Endothelial cell of umbilical vein (primary cell): ENCODE results near the gene MTFR1L. TPM values are rescaled to one million over a fixed set of nuclear protein-coding genes. Genes with fewer than 3 reads are reported as not detected.

Experiments used
- BruUV-seq: library from RNA; stranded (reverse); fragments of 400-500 nt; replicated peaks from 2 replicates; lab custom pipeline; 2021; lab: Mats Ljungman, UMichigan
- CTCF ChIA-PET: fragments of 300-600, 350-600 bp; sonication (Branson Sonifier 250); formaldehyde crosslinking; loops from one replicate; lab custom pipeline; 2021; ENCODE audit warnings: antibody characterized with exemption, inconsistent platforms; lab: Charles Lee
- POLR2A ChIA-PET: fragments of 300-600, 350-600 bp; sonication (Branson Sonifier 250); formaldehyde crosslinking; loops from one replicate; lab custom pipeline; 2021; ENCODE audit warnings: antibody characterized with exemption, inconsistent platforms; lab: Charles Lee
- DNase-seq: peaks from one replicate; pipeline ENCODE4 v3.0.0-alpha.2; 2011; ENCODE audit warnings: low read depth, low spot score
- FAIRE-seq: peaks from 2 replicates; lab custom pipeline; 2011; peaks lifted over from hg19 to GRCh38; lab: Jason Lieb, UNC
- H2AFZ ChIP-seq: 2 replicates; pipeline ENCODE4 v1.6.0; 2012; ENCODE audit warnings: low read depth, low read length, control low read depth, inconsistent platforms
- H3K27ac ChIP-seq: 2 replicates; pipeline ENCODE4 v1.5.1; 2011; ENCODE audit warnings: low read depth, mild to moderate bottlenecking, control low read depth, low read length, moderate library complexity; ENCODE audit not compliant: insufficient read depth
- H3K27me3 ChIP-seq, 2 experiments: 2 replicates each; pipeline versions ENCODE4 v1.6.0 to v1.6.1; 2011; ENCODE audit warnings: low read length in 2 of 2, mixed read lengths in 1 of 2; ENCODE audit not compliant: control insufficient read depth in 2 of 2, insufficient read depth in 2 of 2
- H3K36me3 ChIP-seq, 2 experiments: 2 replicates in 1 of 2; 3 replicates in 1 of 2; pipeline ENCODE4 v1.5.1; 2011; ENCODE audit warnings: low read length in 2 of 2, mild to moderate bottlenecking in 1 of 2, moderate library complexity in 1 of 2; ENCODE audit not compliant: control insufficient read depth in 2 of 2, insufficient read depth in 2 of 2; ENCODE audit errors: extremely low read depth in 1 of 2
- H3K4me1 ChIP-seq: 3 replicates; pipeline ENCODE4 v1.5.1; 2011; ENCODE audit warnings: mild to moderate bottlenecking, low read length; ENCODE audit not compliant: control insufficient read depth, insufficient read depth; ENCODE audit errors: extremely low read depth
- H3K4me2 ChIP-seq: 2 replicates; pipeline ENCODE4 v1.6.1; 2011; ENCODE audit warnings: low read length, control low read depth, mixed read lengths; ENCODE audit not compliant: insufficient read depth
- H3K4me3 ChIP-seq, 3 experiments: fragments of 200-600 bp in 1 of 3; sonication (generic), shearing (Covaris generic) in 1 of 3; replicated peaks in 1 of 3; 2 replicates each; pipeline ENCODE4 v1.5.1; 2011 to 2016; ENCODE audit warnings: control low read depth in 3 of 3, low read length in 3 of 3, mild to moderate bottlenecking in 2 of 3, inconsistent platforms in 1 of 3, low read depth in 1 of 3, moderate library complexity in 1 of 3; ENCODE audit not compliant: insufficient read depth in 1 of 3
- H3K79me2 ChIP-seq: 2 replicates; pipeline ENCODE4 v1.6.0; 2012; ENCODE audit warnings: low read length, inconsistent platforms; ENCODE audit not compliant: control insufficient read depth, insufficient read depth
- H3K9ac ChIP-seq: replicated peaks from 2 replicates; pipeline ENCODE3; 2011; ENCODE audit warnings: low read length, control low read depth; ENCODE audit not compliant: insufficient read depth; ENCODE audit errors: extremely low read depth
- H3K9me1 ChIP-seq: replicated peaks from 3 replicates; pipeline ENCODE4 v1.6.0; 2011; ENCODE audit warnings: mild to moderate bottlenecking, low read length; ENCODE audit not compliant: control insufficient read depth, insufficient read depth; ENCODE audit errors: extremely low read depth
- H3K9me3 ChIP-seq: replicated peaks from 2 replicates; pipeline ENCODE4 v1.5.1; 2012; ENCODE audit warnings: low read length, inconsistent platforms; ENCODE audit not compliant: control insufficient read depth, insufficient read depth
- H4K20me1 ChIP-seq: replicated peaks from 2 replicates; pipeline ENCODE3; 2011; ENCODE audit warnings: mild to moderate bottlenecking, low read length; ENCODE audit not compliant: control insufficient read depth, insufficient read depth; ENCODE audit errors: extremely low read depth
- CTCF ChIP-seq, 2 donors: IDR thresholded peaks; 1 replicate in 1 of 2; 2 replicates in 1 of 2; pipeline ENCODE4 v1.5.1; 2011; ENCODE audit warnings: low read length in 2 of 2, mild to moderate bottlenecking in 2 of 2, moderate library complexity in 2 of 2, control low read depth in 1 of 2, inconsistent platforms in 1 of 2, low read depth in 1 of 2; ENCODE audit not compliant: insufficient read depth in 1 of 2; ENCODE audit errors: extremely low read depth in 1 of 2
- EZH2 ChIP-seq: IDR thresholded peaks from 2 replicates; pipeline ENCODE4 v1.6.1; 2012; ENCODE audit warnings: borderline replicate concordance, low read depth, mild to moderate bottlenecking, moderate library complexity, low read length, inconsistent platforms; ENCODE audit not compliant: severe bottlenecking
- FOS ChIP-seq: IDR thresholded peaks from 2 replicates; pipeline ENCODE4 v1.6.1; 2011; ENCODE audit warnings: mild to moderate bottlenecking, low read length, moderate library complexity, borderline replicate concordance; ENCODE audit not compliant: insufficient read depth
- GATA2 ChIP-seq: IDR thresholded peaks from 2 replicates; pipeline ENCODE4 v1.7.0; 2011; ENCODE audit warnings: low read depth, mild to moderate bottlenecking, moderate library complexity, mixed read lengths, low read length; ENCODE audit not compliant: insufficient read length, insufficient read depth
- JUN ChIP-seq: IDR thresholded peaks from 2 replicates; pipeline ENCODE4 v1.6.1; 2011; ENCODE audit warnings: borderline replicate concordance, low read depth; ENCODE audit not compliant: insufficient read length, insufficient read depth
- MAX ChIP-seq: IDR thresholded peaks from 2 replicates; pipeline ENCODE4 v1.6.1; 2011; ENCODE audit not compliant: insufficient read depth, insufficient read length
- MYC ChIP-seq: IDR thresholded peaks from one replicate; pipeline ENCODE4 v1.6.1; 2011; ENCODE audit warnings: mild to moderate bottlenecking, low read depth, low read length
- POLR2A ChIP-seq: IDR thresholded peaks from 2 replicates; pipeline ENCODE4 v1.6.1; 2012; ENCODE audit warnings: low read depth, mild to moderate bottlenecking, control low read depth, low read length
- POLR2AphosphoS5 ChIP-seq: IDR thresholded peaks from 2 replicates; pipeline ENCODE4 v1.6.1; 2012; ENCODE audit warnings: low read depth, mild to moderate bottlenecking, control low read depth, low read length, moderate library complexity; ENCODE audit not compliant: insufficient read depth
- dilution Hi-C: fragments of 300-500 bp; cut with MboI; formaldehyde crosslinking; loops from one replicate; pipeline ENCODE4 v1.15.0; 2019; ENCODE audit warnings: low sequenced_read_pairs; ENCODE audit not compliant: extremely low pct_ligation_motif_present
- intact Hi-C: fragments of 100-400 bp; cut with micrococcal nuclease; formaldehyde crosslinking; loops from one replicate; pipeline ENCODE4 v1.10.0; 2022
- polyA plus RNA-seq, 4 experiments: library from polyadenylated mRNA; depleted of rRNA in 3 of 4; stranded (reverse) in 3 of 4; unstranded in 1 of 4; fragments of >200 nt; gene quantifications; 2 replicates each; pipeline versions ENCODE4 v1.2.1 to v1.2.3, GENCODE V29; 2011 to 2012; ENCODE audit warnings: missing spikeins in 1 of 4
- total RNA-seq: library from RNA; stranded (reverse); gene quantifications from 2 replicates; pipeline ENCODE4 v1.2.3, GENCODE V29; 2021

Gene MTFR1L
- total and polyA plus RNA-seq, 2 donors (not counting 3 experiments of a cell fraction or from before 2014, with no cell fraction given) = 34.8 to 45.5 TPM

DNA sequence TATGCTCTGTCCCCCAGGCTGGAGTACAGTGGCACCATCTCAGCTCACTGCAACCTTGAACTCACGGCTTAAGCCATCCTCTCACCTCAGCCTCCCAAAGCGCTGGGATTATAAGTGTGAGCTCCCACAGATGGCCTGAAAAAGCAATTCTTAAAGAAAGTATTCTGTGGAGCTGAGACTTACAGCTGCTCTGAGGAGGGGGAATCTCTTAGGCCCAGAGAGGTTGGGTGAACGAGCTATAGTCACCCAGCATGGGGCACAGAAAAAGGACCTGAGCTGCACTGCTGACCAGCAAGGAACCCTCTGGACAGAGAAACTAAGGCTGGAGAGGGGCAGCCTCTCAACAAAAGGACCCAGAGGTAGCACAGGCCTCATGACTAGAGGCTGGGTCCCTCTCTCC lies 54.5 kb downstream of the MTFR1L start:
- no peak overlapping the region for H3K4me3 ChIP-seq
- FAIRE-seq (no peak), DNase-seq (no peak)
- H3K4me1 ChIP-seq = peaks cover 16% of the 10 kb centered on the region
- ChIA-PET CTCF (interaction anchor here (1.1 to 2.9 kb wide), 3 partner anchors 12 to 126 kb away, joined by 3 to 20 read pairs (median 3); no protein-coding TSS in a partner anchor), POLR2A (no interaction called here)
- no peak for TF ChIP-seq CTCF (IDR thresholded peaks at IDR 0.05; ENCODE audit: extremely low read depth in 1 of 2, insufficient read depth in 1 of 2, low read depth in 1 of 2, low read length in 2 of 2)
- no peak overlapping the region for H2AFZ ChIP-seq
- no peak overlapping the region for H3K27ac ChIP-seq
- H3K9ac ChIP-seq = no peak overlapping the region
- dilution Hi-C loops = no loop called here
- no peaks in the 10 kb centered on the region for H3K9me3 ChIP-seq
- intact Hi-C loops = no loop called here
- H3K27me3 ChIP-seq = no peaks in the 10 kb centered on the region
- H3K36me3 ChIP-seq = no peaks in the 10 kb centered on the region
- no peaks in the 10 kb centered on the region for H3K9me1 ChIP-seq
- peak overlapping the region; percentile 45 for H3K4me2 ChIP-seq
- no peaks in the 10 kb centered on the region for H3K79me2 ChIP-seq
- no peaks in the 10 kb centered on the region for H4K20me1 ChIP-seq
- TSS peak; percentile 11 for BruUV-seq

GRCh38 chr1:25874635-25875153 lies 54.9 kb downstream of the MTFR1L start:
- Histone ChIP-seq H3K4me2 (peak overlapping the region; percentile 45), H2AFZ (peak overlapping the region; percentile 91), H3K36me3 (no peaks in the 10 kb centered on the region), H3K27me3 (no peaks in the 10 kb centered on the region), H4K20me1 (no peaks in the 10 kb centered on the region), H3K4me1 (peaks cover 15% of the 10 kb centered on the region), H3K4me3 (peak overlapping the region; percentile 33 to 54 (median 43)), H3K9me1 (no peaks in the 10 kb centered on the region), H3K9me3 (no peaks in the 10 kb centered on the region), H3K27ac (no peak overlapping the region), H3K79me2 (no peaks in the 10 kb centered on the region), H3K9ac (peak overlapping the region; percentile 20)
- intact Hi-C loops (loop anchor here (1.0 kb wide), 1 partner anchor 15 kb away; the partner anchor contains the start of gene AUNIP), dilution Hi-C loops (loop anchor here (25.0 kb wide), 1 partner anchor 113 kb away; the partner anchor contains the start of gene PAFAH2)
- no peak for DNase-seq
- FAIRE-seq = no peak
- ChIA-PET POLR2A (interaction anchor here (0.6 kb wide), 1 partner anchor 31 kb away, joined by 3 read pairs; no protein-coding TSS in a partner anchor), CTCF (interaction anchor here (1.0 to 2.9 kb wide), 6 partner anchors 13 to 125 kb away, joined by 3 to 20 read pairs (median 4); partner anchors contain the start of gene PAFAH2)
- no TSS peak for BruUV-seq
- no peak for TF ChIP-seq POLR2A
- no peak for TF ChIP-seq POLR2AphosphoS5
- TF ChIP-seq GATA2 = no peak
- no peak for TF ChIP-seq JUN
- TF ChIP-seq MYC = no peak
- no peak for TF ChIP-seq EZH2
- TF ChIP-seq MAX = no peak
- TF ChIP-seq FOS = no peak
- no peak for TF ChIP-seq CTCF (IDR thresholded peaks at IDR 0.05; ENCODE audit: extremely low read depth in 1 of 2, insufficient read depth in 1 of 2, low read depth in 1 of 2, low read length in 2 of 2)
